Thyroid gland (tissue), 4 donors: ENCODE data around the gene FBXL13.

ENCODE experiments used
- POLR2A ChIP-seq, 2 donors: fragments of 450-650 bp; IDR thresholded peaks; one replicate each; pipeline ENCODE4 v1.6.1; 2017; ENCODE audit warnings: antibody characterized with exemption in 2 of 2, mild to moderate bottlenecking in 2 of 2, moderate library complexity in 1 of 2
- TF ChIP-seq, protein P1 (sequence below), 6 experiments: fragments of 200-600 bp in 3 of 6; fragments of 450-650 bp in 3 of 6; sonication (generic) in 3 of 6; IDR thresholded peaks; one replicate each; pipeline ENCODE4 v1.5.1; 2016 to 2019; ENCODE audit warnings: antibody characterized with exemption in 6 of 6, mild to moderate bottlenecking in 2 of 6, inconsistent platforms in 1 of 6, moderate library complexity in 1 of 6

DNA sequence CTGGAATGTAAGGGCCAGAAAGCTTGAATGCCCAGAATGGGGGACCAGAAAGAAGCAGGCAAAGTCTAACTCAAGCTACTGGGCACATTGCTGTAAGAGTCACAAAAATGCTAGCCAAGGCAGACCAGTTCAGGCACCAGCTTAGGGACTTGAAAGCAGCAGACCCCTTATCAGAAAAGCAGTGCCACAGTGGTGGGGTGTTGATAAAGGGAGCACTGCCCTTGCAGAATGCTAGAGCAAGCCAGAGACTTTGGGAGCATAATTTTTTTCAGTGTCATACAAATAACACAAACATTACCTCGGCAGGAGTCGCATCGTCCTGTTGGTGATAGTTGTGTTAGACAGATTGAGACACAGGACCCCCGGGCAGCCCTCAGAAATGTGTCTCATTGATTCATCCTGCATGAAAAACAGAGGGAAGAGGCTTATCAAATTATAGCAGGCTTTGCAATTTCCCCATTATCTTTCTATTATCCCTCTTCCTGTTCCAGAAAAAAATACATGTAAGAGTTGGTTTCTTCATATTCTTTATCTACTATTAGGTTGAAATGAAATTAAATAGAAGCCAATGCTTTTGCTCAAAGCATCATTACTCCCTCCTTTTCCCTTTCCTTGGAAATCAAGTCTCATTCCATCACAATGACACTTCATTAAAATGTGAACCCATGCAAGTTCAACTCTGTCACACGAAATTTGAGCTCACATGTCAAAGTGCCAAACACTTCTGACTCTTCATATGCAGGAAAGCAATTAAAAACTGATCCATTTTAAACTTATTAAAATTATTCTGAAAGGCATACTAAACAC is 148.4 kb downstream of the FBXL13 start:
- TF ChIP-seq, protein P1, sequence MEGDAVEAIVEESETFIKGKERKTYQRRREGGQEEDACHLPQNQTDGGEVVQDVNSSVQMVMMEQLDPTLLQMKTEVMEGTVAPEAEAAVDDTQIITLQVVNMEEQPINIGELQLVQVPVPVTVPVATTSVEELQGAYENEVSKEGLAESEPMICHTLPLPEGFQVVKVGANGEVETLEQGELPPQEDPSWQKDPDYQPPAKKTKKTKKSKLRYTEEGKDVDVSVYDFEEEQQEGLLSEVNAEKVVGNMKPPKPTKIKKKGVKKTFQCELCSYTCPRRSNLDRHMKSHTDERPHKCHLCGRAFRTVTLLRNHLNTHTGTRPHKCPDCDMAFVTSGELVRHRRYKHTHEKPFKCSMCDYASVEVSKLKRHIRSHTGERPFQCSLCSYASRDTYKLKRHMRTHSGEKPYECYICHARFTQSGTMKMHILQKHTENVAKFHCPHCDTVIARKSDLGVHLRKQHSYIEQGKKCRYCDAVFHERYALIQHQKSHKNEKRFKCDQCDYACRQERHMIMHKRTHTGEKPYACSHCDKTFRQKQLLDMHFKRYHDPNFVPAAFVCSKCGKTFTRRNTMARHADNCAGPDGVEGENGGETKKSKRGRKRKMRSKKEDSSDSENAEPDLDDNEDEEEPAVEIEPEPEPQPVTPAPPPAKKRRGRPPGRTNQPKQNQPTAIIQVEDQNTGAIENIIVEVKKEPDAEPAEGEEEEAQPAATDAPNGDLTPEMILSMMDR (IDR thresholded peaks at IDR 0.05): no peak
- no peak for TF ChIP-seq POLR2A (IDR thresholded peaks at IDR 0.05)
